PC-3 (cell line): Measurements from ENCODE around the gene CLIP3. TPM values are rescaled to one million over a fixed set of nuclear protein-coding genes. Genes with fewer than 3 reads are reported as not detected.

Experiments
- ATAC-seq: fragments of 200-7000 bp; cut with Tn5 transposase; 2 replicates; pipeline ENCODE4 v1.9.1; 2020; ENCODE audit warnings: mild to moderate bottlenecking, moderate library complexity
- Bru-seq: library from RNA; stranded (reverse); fragments of 400-500 nt; gene quantifications from one replicate; lab custom pipeline; 2021; lab: Mats Ljungman, UMichigan
- BruChase-seq, 2 experiments: library from RNA; stranded (reverse); fragments of 400-500 nt; gene quantifications; one replicate each; lab custom pipeline; 2021; lab: Mats Ljungman, UMichigan
- BruUV-seq: library from RNA; stranded (reverse); fragments of 400-500 nt; replicated peaks from 2 replicates; lab custom pipeline; 2021; lab: Mats Ljungman, UMichigan
- CTCF ChIA-PET: fragments of 300-600 bp; sonication (Branson Sonifier 250); formaldehyde crosslinking; loops from one replicate; lab custom pipeline; 2022; ENCODE audit warnings: antibody characterized with exemption; lab: Charles Lee
- POLR2A ChIA-PET: fragments of 300-600 bp; sonication (Branson Sonifier 250); formaldehyde crosslinking; loops from one replicate; lab custom pipeline; 2022; ENCODE audit warnings: antibody characterized with exemption; ENCODE audit not compliant: unreplicated experiment; lab: Charles Lee
- DNase-seq: peaks from one replicate; pipeline ENCODE4 v3.0.0-alpha.2; 2015
- H2AFZ ChIP-seq: fragments of 300-600 bp; sonication (generic); 2 replicates; pipeline ENCODE4 v1.6.0; 2016; ENCODE audit warnings: antibody characterized with exemption, low read length
- H3F3A ChIP-seq: fragments of 300-600 bp; sonication (generic); one replicate; pipeline ENCODE4 v1.6.0; 2017; ENCODE audit warnings: antibody characterized with exemption, low read length, control low read depth, mild to moderate bottlenecking; ENCODE audit not compliant: unreplicated experiment
- H3K27ac ChIP-seq: fragments of 300-600 bp; sonication (generic); 2 replicates; pipeline ENCODE4 v1.5.1; 2016; ENCODE audit warnings: mild to moderate bottlenecking, low read length
- H3K27me3 ChIP-seq: fragments of 300-600 bp; sonication (generic); 2 replicates; pipeline ENCODE4 v1.6.1; 2016; ENCODE audit warnings: low read length, mixed read lengths
- H3K36me3 ChIP-seq: fragments of 300-600 bp; sonication (generic); 2 replicates; pipeline ENCODE4 v1.6.1; 2016; ENCODE audit warnings: low read depth, mixed run types, low read length, mixed read lengths
- H3K4me1 ChIP-seq: fragments of 300-600 bp; sonication (generic); 2 replicates; pipeline ENCODE4 v1.5.1; 2016; ENCODE audit warnings: low read length; ENCODE audit not compliant: insufficient read depth
- H3K4me2 ChIP-seq: fragments of 300-600 bp; sonication (generic); 2 replicates; pipeline ENCODE4 v1.6.0; 2016; ENCODE audit warnings: low read length
- H3K4me3 ChIP-seq: fragments of 300-600 bp; sonication (generic); 2 replicates; pipeline ENCODE4 v1.5.1; 2016; ENCODE audit warnings: mild to moderate bottlenecking, low read length, mixed read lengths
- H3K79me2 ChIP-seq: fragments of 300-600 bp; sonication (generic); 2 replicates; pipeline ENCODE4 v1.6.1; 2017; ENCODE audit warnings: low read length, mixed read lengths
- H3K9ac ChIP-seq: fragments of 300-600 bp; sonication (generic); 2 replicates; pipeline ENCODE4 v1.6.0; 2016; ENCODE audit warnings: mild to moderate bottlenecking, low read length
- H3K9me2 ChIP-seq: fragments of 300-600 bp; sonication (generic); replicated peaks from 2 replicates; pipeline ENCODE4 v1.6.1; 2016; ENCODE audit warnings: mixed run types, low read length, mixed read lengths
- H3K9me3 ChIP-seq: fragments of 300-600 bp; sonication (generic); 2 replicates; pipeline ENCODE4 v1.6.1; 2016; ENCODE audit warnings: low read length, mixed read lengths
- H4K20me1 ChIP-seq: fragments of 300-600 bp; sonication (generic); 2 replicates; pipeline ENCODE4 v1.6.1; 2016; ENCODE audit warnings: low read length, mixed read lengths
- EZH2 ChIP-seq: fragments of 300-600 bp; sonication (generic); IDR thresholded peaks from one replicate; pipeline ENCODE4 v1.6.1; 2017; ENCODE audit warnings: antibody characterized with exemption, mild to moderate bottlenecking, low read length; ENCODE audit not compliant: unreplicated experiment
- EZH2phosphoT487 ChIP-seq: fragments of 300-600 bp; sonication (generic); IDR thresholded peaks from 2 replicates; pipeline ENCODE4 v1.6.1; 2018; ENCODE audit warnings: mild to moderate bottlenecking, antibody characterized with exemption, low read length, borderline replicate concordance
- intact Hi-C: fragments of 100-400 bp; cut with micrococcal nuclease; formaldehyde crosslinking; loops from 2 replicates; pipeline ENCODE4 v1.9.0; 2023
- long read RNA-seq: library from polyadenylated mRNA; unstranded; transcript quantifications from one replicate; pipeline ENCODE4 v2.0.0, GENCODE V29; 2021; ENCODE audit not compliant: unreplicated experiment
- total RNA-seq: library from RNA; depleted of rRNA; stranded (reverse); fragments of >200 nt; gene quantifications from 2 replicates; pipeline ENCODE4 v1.2.3, GENCODE V29; 2014; rRNA removed
- TF ChIP-seq, protein P1 (sequence below): fragments of 300-600 bp; sonication (generic); conservative IDR thresholded peaks from 2 replicates; pipeline ENCODE4 v1.5.1; 2017; ENCODE audit warnings: antibody characterized with exemption, low read depth, mild to moderate bottlenecking, low read length

CLIP3 gene, protein sequence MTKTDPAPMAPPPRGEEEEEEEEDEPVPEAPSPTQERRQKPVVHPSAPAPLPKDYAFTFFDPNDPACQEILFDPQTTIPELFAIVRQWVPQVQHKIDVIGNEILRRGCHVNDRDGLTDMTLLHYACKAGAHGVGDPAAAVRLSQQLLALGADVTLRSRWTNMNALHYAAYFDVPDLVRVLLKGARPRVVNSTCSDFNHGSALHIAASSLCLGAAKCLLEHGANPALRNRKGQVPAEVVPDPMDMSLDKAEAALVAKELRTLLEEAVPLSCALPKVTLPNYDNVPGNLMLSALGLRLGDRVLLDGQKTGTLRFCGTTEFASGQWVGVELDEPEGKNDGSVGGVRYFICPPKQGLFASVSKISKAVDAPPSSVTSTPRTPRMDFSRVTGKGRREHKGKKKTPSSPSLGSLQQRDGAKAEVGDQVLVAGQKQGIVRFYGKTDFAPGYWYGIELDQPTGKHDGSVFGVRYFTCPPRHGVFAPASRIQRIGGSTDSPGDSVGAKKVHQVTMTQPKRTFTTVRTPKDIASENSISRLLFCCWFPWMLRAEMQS
- total RNA-seq (0.07 TPM in 1 of 2 replicates, not detected in the other), Bru-seq, nascent RNA (percentile 29 among the genes with signal in this experiment), BruChase-seq, experiment 1, labeled RNA remaining after a 6-hour chase (percentile 38 among the genes with signal in this experiment), BruChase-seq, experiment 2, labeled RNA remaining after a 2-hour chase (percentile 35 among the genes with signal in this experiment)
- long read RNA-seq, partial matches to known transcripts: 0 of 2 reads
- long read RNA-seq, other reads (novel, unspliced or antisense): 1 of 2 reads

DNA sequence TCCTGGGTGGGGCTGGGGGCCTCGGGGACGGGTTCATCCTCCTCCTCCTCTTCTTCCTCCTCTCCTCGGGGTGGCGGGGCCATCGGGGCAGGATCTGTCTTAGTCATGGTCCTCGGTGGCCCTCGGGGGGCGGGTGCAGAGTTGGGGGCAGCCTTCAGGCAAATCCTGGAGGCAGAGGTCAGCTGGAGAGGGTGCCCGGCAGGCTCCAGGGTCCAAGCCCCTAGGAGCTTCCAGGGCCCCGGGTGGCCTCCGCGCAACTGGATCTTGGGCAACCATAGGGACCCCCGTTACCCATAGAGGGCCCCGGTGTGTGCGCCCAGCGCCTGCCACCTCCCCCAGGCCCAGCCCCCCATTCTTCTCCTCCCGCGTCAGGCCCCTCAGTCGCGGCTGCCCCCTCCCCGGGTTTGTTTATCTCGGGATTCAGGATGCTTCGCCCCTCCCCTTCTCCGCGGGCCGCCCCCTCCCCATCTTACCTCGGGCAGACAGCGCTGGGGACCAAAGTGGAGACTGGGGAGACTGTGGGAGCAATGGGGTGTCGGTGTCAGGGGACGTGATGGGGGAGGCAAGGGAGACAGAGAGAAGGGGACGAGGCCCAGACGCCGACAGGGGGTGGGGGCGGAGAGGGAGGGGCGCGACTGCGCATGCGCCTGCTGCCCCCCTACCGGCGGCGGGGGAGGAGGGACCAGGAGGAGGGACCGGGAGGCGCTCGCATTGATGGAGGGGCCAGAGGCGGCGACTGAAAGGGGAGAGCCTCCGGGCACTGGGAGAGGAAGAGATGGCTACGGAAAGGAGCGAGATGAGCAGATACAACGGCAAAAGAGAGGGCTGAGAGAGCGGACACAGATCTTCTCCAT is at the start of gene CLIP3:
TSS of gene CLIP3 (minus strand) at position 623 of the 854 bp plus-strand sequence. CDS start at position 107, 516 bp downstream.
- no peaks in the 10 kb centered on the region for H3K4me1 ChIP-seq
- H3K4me3 ChIP-seq: no peak within 1 kb of the TSS
- TF ChIP-seq EZH2phosphoT487 (no peak), EZH2 (no peak)
- TF ChIP-seq, protein P1, sequence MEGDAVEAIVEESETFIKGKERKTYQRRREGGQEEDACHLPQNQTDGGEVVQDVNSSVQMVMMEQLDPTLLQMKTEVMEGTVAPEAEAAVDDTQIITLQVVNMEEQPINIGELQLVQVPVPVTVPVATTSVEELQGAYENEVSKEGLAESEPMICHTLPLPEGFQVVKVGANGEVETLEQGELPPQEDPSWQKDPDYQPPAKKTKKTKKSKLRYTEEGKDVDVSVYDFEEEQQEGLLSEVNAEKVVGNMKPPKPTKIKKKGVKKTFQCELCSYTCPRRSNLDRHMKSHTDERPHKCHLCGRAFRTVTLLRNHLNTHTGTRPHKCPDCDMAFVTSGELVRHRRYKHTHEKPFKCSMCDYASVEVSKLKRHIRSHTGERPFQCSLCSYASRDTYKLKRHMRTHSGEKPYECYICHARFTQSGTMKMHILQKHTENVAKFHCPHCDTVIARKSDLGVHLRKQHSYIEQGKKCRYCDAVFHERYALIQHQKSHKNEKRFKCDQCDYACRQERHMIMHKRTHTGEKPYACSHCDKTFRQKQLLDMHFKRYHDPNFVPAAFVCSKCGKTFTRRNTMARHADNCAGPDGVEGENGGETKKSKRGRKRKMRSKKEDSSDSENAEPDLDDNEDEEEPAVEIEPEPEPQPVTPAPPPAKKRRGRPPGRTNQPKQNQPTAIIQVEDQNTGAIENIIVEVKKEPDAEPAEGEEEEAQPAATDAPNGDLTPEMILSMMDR: no peak
- no peaks in the 10 kb centered on the region for H3K9me2 ChIP-seq
- BruUV-seq: no TSS peak
- H3K27me3 ChIP-seq: no peaks in the 10 kb centered on the region
- no peaks in the 10 kb centered on the region for H3K9me3 ChIP-seq
- POLR2A ChIA-PET: no interaction called here
- H3F3A ChIP-seq: no peaks in the 10 kb centered on the region
- no peak within 1 kb of the TSS for H3K4me2 ChIP-seq
- CTCF ChIA-PET: no interaction called here
- H2AFZ ChIP-seq: no peak within 1 kb of the TSS
- ATAC-seq: no peak
- H3K79me2 ChIP-seq: no peaks in the 10 kb centered on the region
- DNase-seq: no peak
- intact Hi-C loops: no loop called here
- no peaks in the 10 kb centered on the region for H3K36me3 ChIP-seq
- H3K27ac ChIP-seq: no peak within 1 kb of the TSS
- H4K20me1 ChIP-seq: no peaks in the 10 kb centered on the region
- H3K9ac ChIP-seq: no peak within 1 kb of the TSS

DNA sequence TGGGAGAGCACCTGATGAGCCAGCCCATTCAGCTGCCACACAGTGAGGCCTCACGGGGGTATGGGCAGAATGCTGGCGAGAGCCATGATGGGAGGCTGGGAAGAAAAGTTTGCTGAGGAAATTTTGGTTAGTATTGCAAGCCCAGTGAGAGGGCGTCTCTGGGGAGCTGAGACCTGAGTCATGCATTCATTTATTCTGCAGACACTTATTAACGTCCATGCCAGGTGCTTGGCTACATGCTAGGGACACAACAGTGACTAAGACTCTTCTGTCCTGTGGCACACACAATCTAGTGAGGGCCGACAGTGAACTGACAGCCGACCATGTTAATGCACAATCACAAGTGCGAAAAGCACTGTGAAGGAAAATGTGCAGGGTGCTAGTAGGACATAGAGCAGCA is 49.2 kb upstream of the CLIP3 start:
- no peaks in the 10 kb centered on the region for H3K79me2 ChIP-seq
- DNase-seq (no peak), ATAC-seq (no peak)
- H3K4me2 ChIP-seq: no peak overlapping the region
- BruUV-seq: no TSS peak
- intact Hi-C loops: no loop called here
- TF ChIP-seq EZH2phosphoT487 (no peak), EZH2 (no peak)
- TF ChIP-seq, protein P1: no peak
- no peak overlapping the region for H3K9ac ChIP-seq
- no peaks in the 10 kb centered on the region for H3K9me2 ChIP-seq
- no peaks in the 10 kb centered on the region for H3K4me1 ChIP-seq
- H3K27ac ChIP-seq: no peak overlapping the region
- POLR2A ChIA-PET: no interaction called here
- no peak overlapping the region for H2AFZ ChIP-seq
- H3K4me3 ChIP-seq: no peak overlapping the region
- no peaks in the 10 kb centered on the region for H3K27me3 ChIP-seq
- H3K36me3 ChIP-seq: peaks cover 12% of the 10 kb centered on the region; the same call in 1 of the 2 replicates
- H4K20me1 ChIP-seq: no peaks in the 10 kb centered on the region
- H3K9me3 ChIP-seq: no peaks in the 10 kb centered on the region
- H3F3A ChIP-seq: no peaks in the 10 kb centered on the region
- CTCF ChIA-PET: no interaction called here
